Pancreas (tissue), 10 donors: ENCODE measurements around the gene ADGRV1. TPM values are rescaled to one million over a fixed set of nuclear protein-coding genes. Genes with fewer than 3 reads are reported as not detected.
"Not testable (repeated sequence)": the region's sequence is repeated elsewhere in the genome, so short reads cannot be mapped to it uniquely, and the experiment has no call there.

ENCODE experiments used
- ATAC-seq, 4 donors: fragments of 200-7000 bp; cut with Tn5 transposase; one replicate each; pipeline versions ENCODE4 v1.8.0 to v1.9.1; 2020; ENCODE audit warnings: mild to moderate bottlenecking in 4 of 4, moderate library complexity in 4 of 4
- DNase-seq, 6 donors: peaks; one replicate each; pipeline ENCODE4 v3.0.0-alpha.2; 2020
- FAIRE-seq: peaks from 2 replicates; lab custom pipeline; 2012; peaks lifted over from hg19 to GRCh38; lab: Jason Lieb, UNC
- H3K27ac ChIP-seq, 4 donors: fragments of 200-600 bp; sonication (generic); 1 replicate in 3 of 4; 2 replicates in 1 of 4; pipeline versions ENCODE4 v1.5.0 to v1.8.0; 2020
- H3K27me3 ChIP-seq, 4 donors: fragments of 200-600 bp; one replicate each; pipeline ENCODE4 v1.8.0; 2021
- H3K36me3 ChIP-seq, 3 donors: fragments of 200-600 bp; sonication (generic) in 1 of 3; one replicate each; pipeline versions ENCODE4 v1.5.0 to v1.8.0; 2020 to 2021
- H3K4me1 ChIP-seq, 3 donors: fragments of 200-600 bp; one replicate each; pipeline ENCODE4 v1.8.0; 2021
- H3K4me3 ChIP-seq, 4 donors: fragments of 200-600 bp; sonication (generic) in 2 of 4; one replicate each; pipeline versions ENCODE4 v1.5.0 to v1.8.0; 2020 to 2021
- H3K9me3 ChIP-seq, 4 donors: fragments of 200-600 bp; one replicate each; pipeline ENCODE4 v1.8.0; 2021
- CTCF ChIP-seq, 4 donors: fragments of 200-600 bp; sonication (generic) in 3 of 4; IDR thresholded peaks; one replicate each; pipeline versions ENCODE4 v1.5.0 to v1.8.0; 2021; ENCODE audit warnings: antibody characterized with exemption in 4 of 4
- WGBS, 2 donors: extraction: QIAGEN DNeasy Blood & Tissue Kit; methylation state at CpG; one replicate each; pipeline ENCODE4 v1.1.7; 2013; 5-methylcytosine and 5-hydroxymethylcytosine counted together
- intact Hi-C, 3 donors: fragments of 100-400 bp; cut with DNase I; formaldehyde crosslinking; loops; one replicate each; pipeline versions ENCODE4 v1.11.1 to v1.14.2; 2022
- polyA plus RNA-seq, 2 donors: library from polyadenylated mRNA; stranded (reverse); fragments of 200-250 nt; gene quantifications; one replicate each; pipeline ENCODE4 v1.2.3, GENCODE V29; 2013
- total RNA-seq, 6 donors: library from RNA; stranded (reverse); fragmentation: NEBNext Ultra II Directional in 4 of 6; extraction: Animal tissue kit (Norgen Biotek cat#: 25700) in 4 of 6; gene quantifications; one replicate each; pipeline versions ENCODE4 v1.2.1 to v1.2.4, GENCODE V29; 2021 to 2023
- donor health status: healthy with polysubstance abuse.
- donor health status: DM: no; HTN: no; CAD: no; lungs with moderate emphysema.
- donor health status: DM: no; HTN: no; CAD: no.
- donor health status: control.
- donor health status: control.
- donor health status: Bipolar disorder and iron deficiency.
- donor health status: DM: yes; HTN: yes; CAD: no.
- donor health status: DM: no; HTN: no; CAD: no.
- donor health status: DM: no; HTN: no; CAD: no.
- donor health status: DM: yes; HTN: yes; CAD: no.

The ADGRV1 gene
- total and polyA plus RNA-seq, 8 donors: 3.9 to 6.9 (median 5.4) TPM

DNA sequence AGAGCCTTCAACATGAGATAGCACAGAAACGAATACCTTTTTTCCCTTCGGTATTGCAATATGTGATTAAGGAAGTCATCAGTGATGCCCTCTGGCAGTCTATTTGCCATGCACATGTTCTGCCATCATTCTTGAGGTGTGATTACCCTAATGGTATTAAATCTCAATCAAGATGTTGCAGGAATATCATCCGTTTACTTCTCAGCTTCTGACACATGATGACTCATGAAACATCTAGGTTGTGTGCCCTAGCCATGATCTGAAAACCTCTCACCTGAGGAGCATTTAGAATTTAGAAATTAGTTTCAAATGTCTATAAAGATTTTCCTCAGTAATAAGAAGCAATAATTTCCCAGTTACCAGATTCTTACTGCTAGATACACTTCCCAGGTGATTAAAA lies 209.1 kb downstream of the ADGRV1 start:
- H3K4me1 ChIP-seq: no peaks in the 10 kb centered on the region
- H3K27me3 ChIP-seq: no peaks in the 10 kb centered on the region
- FAIRE-seq: no peak
- intact Hi-C loops: no loop called here
- H3K36me3 ChIP-seq: no peaks in the 10 kb centered on the region
- no peak for TF ChIP-seq CTCF (IDR thresholded peaks at IDR 0.05)
- H3K9me3 ChIP-seq: no peaks in the 10 kb centered on the region
- WGBS, 2 donors: 92 to 93% methylated on average over 3 of the region's 3 CpGs
- no peak for ATAC-seq
- no peak overlapping the region for H3K4me3 ChIP-seq
- no peak overlapping the region for H3K27ac ChIP-seq
- DNase-seq: no peak

DNA sequence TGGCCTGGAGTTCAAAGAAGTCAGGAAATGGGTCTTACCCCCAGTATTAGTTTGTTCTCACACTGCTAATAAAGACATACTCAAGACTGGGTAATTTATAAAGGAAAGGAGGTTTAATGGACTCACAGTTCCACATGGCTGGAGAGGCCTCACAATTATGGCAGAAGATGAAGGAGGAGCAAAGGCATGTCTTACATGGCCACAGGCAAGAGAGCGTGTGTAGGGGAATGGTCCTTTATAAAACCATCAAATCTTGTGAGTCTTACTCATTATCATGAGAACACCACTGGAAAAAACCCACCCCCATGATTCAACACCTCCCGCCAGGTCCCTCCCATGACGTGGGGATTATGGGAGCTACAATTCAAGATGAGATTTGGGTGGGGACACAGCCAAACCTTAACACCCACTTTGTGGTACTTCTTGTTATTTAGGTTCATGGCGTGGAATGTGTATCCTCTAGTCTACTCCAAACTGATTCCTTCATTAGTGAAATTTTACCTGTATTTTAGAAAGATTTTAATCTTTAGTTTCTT lies 211.5 kb downstream of the ADGRV1 start:
- H3K9me3 ChIP-seq, H3K27me3 ChIP-seq, FAIRE-seq, ATAC-seq, H3K4me3 ChIP-seq, H3K4me1 ChIP-seq, intact Hi-C loops, H3K27ac ChIP-seq, DNase-seq, H3K36me3 ChIP-seq: not testable (repeated sequence)
- 92 to 95% methylated on average over 4 of the region's 4 CpGs for WGBS, 2 donors

DNA sequence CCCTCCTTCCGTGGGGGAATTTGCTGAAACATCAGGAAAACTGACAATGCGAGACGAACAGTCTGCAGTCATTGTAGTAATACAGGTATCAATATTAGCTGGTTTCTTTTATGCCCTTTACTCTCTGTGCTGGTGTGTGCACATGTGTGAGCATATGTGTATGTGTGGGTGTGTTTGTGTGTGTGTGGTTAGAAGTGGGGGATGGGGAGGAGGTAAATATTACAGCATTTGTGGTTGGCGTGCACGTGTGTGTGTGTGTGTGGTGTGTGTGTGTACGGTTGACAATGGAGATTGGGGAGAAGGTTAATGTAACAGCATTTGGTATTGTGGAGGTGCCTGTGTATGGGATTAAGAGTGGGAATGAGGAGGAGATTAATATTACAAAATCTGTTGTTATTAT lies 219.4 kb downstream of the ADGRV1 start:
- Histone ChIP-seq H3K27me3 (no peaks in the 10 kb centered on the region), H3K36me3 (no peaks in the 10 kb centered on the region), H3K4me1 (no peaks in the 10 kb centered on the region), H3K4me3 (no peak overlapping the region), H3K9me3 (no peaks in the 10 kb centered on the region), H3K27ac (no peak overlapping the region)
- no peak for ATAC-seq
- no peak for FAIRE-seq
- DNase-seq: no peak
- intact Hi-C loops: no loop called here
- no peak for TF ChIP-seq CTCF (IDR thresholded peaks at IDR 0.05)
- 85 to 94% methylated on average over 6 of the region's 6 CpGs for WGBS, 2 donors

DNA sequence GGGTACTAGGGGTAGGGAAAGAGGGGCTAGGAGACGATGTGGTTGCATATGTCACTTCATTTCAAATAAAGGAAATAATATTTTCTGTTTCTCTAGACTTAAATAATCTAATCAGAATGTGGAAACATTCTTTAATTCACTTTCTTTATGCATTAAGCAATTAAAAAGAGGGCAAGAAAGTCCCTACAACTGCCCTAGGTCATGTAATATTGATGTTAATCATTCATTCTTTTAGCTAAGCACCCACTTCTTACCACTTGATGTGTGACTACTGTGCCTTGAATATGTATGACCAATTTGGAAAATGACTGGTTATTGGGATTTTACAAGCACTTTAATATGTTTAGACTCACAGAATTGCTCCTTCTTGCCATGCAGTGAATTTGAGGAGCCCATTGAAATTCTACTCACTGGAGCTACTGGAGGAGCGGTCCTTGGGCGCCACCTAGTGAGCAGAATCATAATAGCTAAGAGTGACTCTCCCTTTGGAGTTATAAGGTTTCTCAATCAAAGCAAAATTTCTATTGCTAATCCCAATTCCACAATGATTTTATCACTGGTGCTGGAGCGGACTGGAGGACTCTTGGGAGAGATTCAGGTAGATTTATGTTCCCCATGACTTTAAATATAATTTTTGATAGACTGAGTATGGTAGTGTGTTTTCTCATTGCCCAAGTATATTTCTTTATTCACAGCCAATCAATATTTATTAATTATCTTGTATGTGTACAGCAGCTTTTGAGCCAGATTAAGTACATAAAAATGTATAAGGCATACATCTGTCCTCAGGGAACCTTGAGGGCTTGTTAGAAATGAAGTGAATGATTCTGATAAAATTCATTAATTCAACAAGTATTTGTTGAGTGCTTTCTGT lies 225.1 kb downstream of the ADGRV1 start:
- FAIRE-seq (peak; percentile 74), DNase-seq (peak in 5 of 6 donors; percentile 37 to 72 (median 55)), ATAC-seq (peak; percentile 76 to 93 (median 88))
- TF ChIP-seq CTCF (IDR thresholded peaks at IDR 0.05): peak; percentile 63 to 81 (median 72)
- no peak overlapping the region for H3K27ac ChIP-seq
- intact Hi-C loops: no loop called here
- no peak overlapping the region for H3K4me3 ChIP-seq
- no peaks in the 10 kb centered on the region for H3K4me1 ChIP-seq
- H3K9me3 ChIP-seq: no peaks in the 10 kb centered on the region
- H3K27me3 ChIP-seq: no peaks in the 10 kb centered on the region
- WGBS, 2 donors: 26% methylated on average over 4 of the region's 4 CpGs
- no peaks in the 10 kb centered on the region for H3K36me3 ChIP-seq

DNA sequence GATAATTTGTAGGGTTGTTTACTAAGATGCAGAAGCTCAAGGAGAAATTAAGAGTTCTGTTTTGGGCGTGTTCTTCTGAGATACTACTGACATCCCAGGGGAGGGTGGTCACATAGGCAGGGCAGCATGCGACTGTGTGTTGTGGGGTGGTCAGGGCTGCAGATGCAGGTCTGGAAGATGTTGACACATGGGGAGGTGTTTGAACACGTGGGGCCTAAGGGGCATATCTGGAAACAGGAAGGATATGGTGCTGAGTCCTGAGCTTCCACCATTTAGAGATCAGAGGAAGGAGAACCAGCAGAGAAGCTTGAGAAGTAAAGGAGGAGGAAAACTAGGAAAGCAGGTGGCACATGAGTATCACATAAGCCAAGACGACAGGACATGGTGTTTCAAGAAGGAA lies 228.2 kb downstream of the ADGRV1 start:
- Histone ChIP-seq H3K36me3 (no peaks in the 10 kb centered on the region), H3K9me3 (no peaks in the 10 kb centered on the region), H3K27ac (no peak overlapping the region), H3K4me1 (no peaks in the 10 kb centered on the region), H3K27me3 (no peaks in the 10 kb centered on the region), H3K4me3 (no peak overlapping the region)
- no peak for ATAC-seq
- DNase-seq: no peak
- intact Hi-C loops: no loop called here
- 65 to 71% methylated on average over 4 of the region's 4 CpGs for WGBS, 2 donors
- TF ChIP-seq CTCF (IDR thresholded peaks at IDR 0.05): no peak
- no peak for FAIRE-seq
